ENCODE data around the gene MT4. TPM values are rescaled to one million over a fixed set of nuclear protein-coding genes. Genes with fewer than 3 reads are reported as not detected.

The MT4 gene
- total RNA-seq, 4 donors from 2014 or later, result not detected

DNA sequence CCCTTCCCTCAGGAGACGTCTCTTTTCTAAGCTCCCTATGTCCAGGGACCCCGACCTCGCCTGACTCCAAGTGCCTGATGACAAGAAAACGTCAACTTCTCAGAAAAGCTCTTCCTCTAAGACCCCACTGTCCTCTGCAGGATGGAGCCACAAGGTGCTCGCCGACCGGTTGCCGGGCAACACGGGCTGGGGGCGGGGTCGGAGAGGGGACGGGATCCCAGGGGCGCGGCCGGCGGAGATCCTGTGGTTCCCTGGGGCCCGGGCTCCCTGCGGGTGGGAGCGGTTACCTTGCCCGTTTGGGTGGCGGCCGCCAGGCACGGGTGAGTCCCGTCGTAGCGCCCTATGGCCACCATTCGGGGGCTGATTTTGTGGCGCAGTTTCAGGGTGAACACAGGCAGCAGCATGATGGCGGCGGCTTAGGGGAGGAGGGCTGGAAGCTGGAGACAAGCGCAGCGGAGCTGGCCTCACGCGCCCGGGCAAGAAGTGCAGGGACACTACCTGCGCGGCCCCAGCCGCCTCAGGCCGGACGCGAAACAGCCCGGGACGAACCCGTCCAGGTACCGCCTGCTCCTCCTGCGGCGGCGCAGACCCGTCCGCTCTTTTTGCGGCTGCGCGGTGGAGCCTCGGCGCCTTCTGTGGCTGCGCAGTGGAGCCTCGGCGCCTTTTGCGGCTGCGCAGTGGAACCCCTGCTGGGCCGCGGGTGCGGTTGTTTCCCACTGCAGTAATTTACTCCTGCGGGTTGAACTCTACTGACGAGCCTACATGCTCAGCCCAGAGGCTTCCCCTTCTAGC lies 45.2 kb upstream of the MT4 start, which contains the start of gene BBS2:
Gene BBS2, minus strand, starts transcription at position 566 of the 792 bp plus-strand sequence. Its CDS starts 162 bp downstream, at position 404.
- Histone ChIP-seq H3K27ac (peak within 1 kb of the TSS; percentile 87 to 96 (median 94)), H3K27me3 (no peaks in the 10 kb centered on the region), H3K36me3 (no peaks in the 10 kb centered on the region), H3K4me1 (peaks cover 20 to 56% (median 37%) of the 10 kb centered on the region in 3 donors), H3K4me3 (peak within 1 kb of the TSS; percentile 72 to 96 (median 92)), H3K9me3 (no peaks in the 10 kb centered on the region)
- intact Hi-C loops (cut with DNase I), result loop anchor here (10.0 kb wide), 1 partner anchor 185 kb away; no protein-coding TSS in a partner anchor
- 0% methylated on average over 10 to 14 of the region's 65 CpGs for WGBS, 2 donors
- TF ChIP-seq, protein P1, sequence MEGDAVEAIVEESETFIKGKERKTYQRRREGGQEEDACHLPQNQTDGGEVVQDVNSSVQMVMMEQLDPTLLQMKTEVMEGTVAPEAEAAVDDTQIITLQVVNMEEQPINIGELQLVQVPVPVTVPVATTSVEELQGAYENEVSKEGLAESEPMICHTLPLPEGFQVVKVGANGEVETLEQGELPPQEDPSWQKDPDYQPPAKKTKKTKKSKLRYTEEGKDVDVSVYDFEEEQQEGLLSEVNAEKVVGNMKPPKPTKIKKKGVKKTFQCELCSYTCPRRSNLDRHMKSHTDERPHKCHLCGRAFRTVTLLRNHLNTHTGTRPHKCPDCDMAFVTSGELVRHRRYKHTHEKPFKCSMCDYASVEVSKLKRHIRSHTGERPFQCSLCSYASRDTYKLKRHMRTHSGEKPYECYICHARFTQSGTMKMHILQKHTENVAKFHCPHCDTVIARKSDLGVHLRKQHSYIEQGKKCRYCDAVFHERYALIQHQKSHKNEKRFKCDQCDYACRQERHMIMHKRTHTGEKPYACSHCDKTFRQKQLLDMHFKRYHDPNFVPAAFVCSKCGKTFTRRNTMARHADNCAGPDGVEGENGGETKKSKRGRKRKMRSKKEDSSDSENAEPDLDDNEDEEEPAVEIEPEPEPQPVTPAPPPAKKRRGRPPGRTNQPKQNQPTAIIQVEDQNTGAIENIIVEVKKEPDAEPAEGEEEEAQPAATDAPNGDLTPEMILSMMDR (IDR thresholded peaks at IDR 0.05), result peak in 2 of 6 experiments; percentile 35 to 52
- peak in 3 of 4 donors; percentile 77 to 87 (median 82) for TF ChIP-seq POLR2A (IDR thresholded peaks at IDR 0.05)
- peak; percentile 30 for DNase-seq

DNA sequence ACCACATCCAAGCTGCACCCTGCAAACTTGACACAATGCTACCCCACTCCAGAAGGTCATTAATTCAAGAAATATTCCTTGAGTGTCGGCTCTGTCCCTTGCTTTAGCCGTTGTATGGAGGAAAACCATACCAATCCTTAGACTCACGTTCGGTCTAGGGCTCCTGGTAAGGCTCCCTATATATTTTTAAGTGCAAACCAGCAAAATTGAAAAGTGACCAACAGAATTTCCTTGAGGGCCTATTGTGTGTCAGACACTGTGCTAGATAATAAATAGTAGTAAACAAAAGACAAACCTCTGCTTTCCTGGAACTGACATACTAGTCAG lies 44.7 kb upstream of the MT4 start:
- DNase-seq, result no peak
- H3K4me1 ChIP-seq, result peaks cover 20 to 51% (median 35%) of the 10 kb centered on the region in 3 donors
- peak overlapping the region; percentile 72 to 96 (median 92) for H3K4me3 ChIP-seq
- H3K9me3 ChIP-seq, result no peaks in the 10 kb centered on the region
- H3K36me3 ChIP-seq, result no peaks in the 10 kb centered on the region
- no peaks in the 10 kb centered on the region for H3K27me3 ChIP-seq
- intact Hi-C loops (cut with DNase I), result no loop called here
- TF ChIP-seq POLR2A (IDR thresholded peaks at IDR 0.05), result no peak
- TF ChIP-seq, protein P1 (IDR thresholded peaks at IDR 0.05), result no peak
- H3K27ac ChIP-seq, result peak overlapping the region; percentile 87 to 96 (median 94)
- 5 to 9% methylated on average over 4 of the region's 4 CpGs for WGBS, 2 donors

DNA sequence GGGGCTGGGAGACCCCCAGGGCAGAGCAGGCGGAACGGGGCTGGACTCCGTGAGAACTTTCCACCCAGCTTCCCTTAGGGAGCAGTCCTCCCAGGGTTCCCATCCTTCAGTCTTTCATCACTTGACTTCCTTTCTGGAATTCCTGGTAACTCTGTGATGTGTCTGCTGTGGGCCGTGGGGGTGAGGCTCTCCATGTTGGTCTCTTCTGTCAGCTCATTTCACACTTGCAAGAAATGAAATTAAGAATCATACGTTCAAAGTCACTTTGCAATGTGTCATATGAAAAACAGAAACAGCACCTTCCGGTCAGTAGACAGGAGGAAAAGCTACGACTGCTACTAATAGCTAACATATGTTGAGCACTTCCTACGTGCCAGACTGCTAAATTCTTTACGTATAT lies 39.6 kb upstream of the MT4 start:
- TF ChIP-seq POLR2A (IDR thresholded peaks at IDR 0.05), result no peak
- TF ChIP-seq, protein P1 (IDR thresholded peaks at IDR 0.05), result no peak
- intact Hi-C loops (cut with DNase I), result no loop called here
- H3K27me3 ChIP-seq, result no peaks in the 10 kb centered on the region
- H3K4me1 ChIP-seq, result peaks cover 4 to 5% (median 4%) of the 10 kb centered on the region in 3 donors
- no peaks in the 10 kb centered on the region for H3K36me3 ChIP-seq
- H3K27ac ChIP-seq, result no peak overlapping the region
- DNase-seq, result no peak
- no peak overlapping the region for H3K4me3 ChIP-seq
- no peaks in the 10 kb centered on the region for H3K9me3 ChIP-seq
- 69 to 86% methylated on average over 4 to 8 of the region's 9 CpGs for WGBS, 2 donors

DNA sequence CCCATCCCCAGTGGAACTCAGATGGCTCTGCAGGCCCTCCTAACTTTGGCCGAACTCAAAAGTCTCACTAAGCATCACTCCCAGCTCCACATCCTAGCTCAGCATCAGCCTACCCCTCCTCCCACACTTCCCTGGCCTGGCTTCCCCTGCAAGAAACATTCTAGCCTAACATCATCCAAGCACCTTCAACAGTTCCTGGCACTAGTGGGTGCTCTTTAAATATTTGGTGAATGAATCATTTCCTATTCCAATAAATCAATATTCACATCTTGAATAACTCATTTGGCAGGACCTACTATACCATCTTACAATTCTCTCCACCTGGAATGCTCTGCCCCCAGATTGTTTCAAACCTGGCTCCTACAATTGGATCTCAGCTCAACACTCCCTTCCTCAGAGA lies 34.0 kb upstream of the MT4 start:
- Histone ChIP-seq H3K27ac (no peak overlapping the region), H3K4me3 (no peak overlapping the region), H3K36me3 (no peaks in the 10 kb centered on the region), H3K4me1 (peaks cover 0 to 3% (median 0%) of the 10 kb centered on the region in 3 donors), H3K27me3 (peaks cover 0 to 9% (median 0%) of the 10 kb centered on the region in 4 donors), H3K9me3 (no peaks in the 10 kb centered on the region)
- intact Hi-C loops (cut with DNase I), result no loop called here
- no peak for DNase-seq
- no peak for TF ChIP-seq POLR2A (IDR thresholded peaks at IDR 0.05)
- TF ChIP-seq, protein P1 (IDR thresholded peaks at IDR 0.05), result no peak
- WGBS, 2 donors, result 75 to 83% methylated on average over 1 of the region's 1 CpG

DNA sequence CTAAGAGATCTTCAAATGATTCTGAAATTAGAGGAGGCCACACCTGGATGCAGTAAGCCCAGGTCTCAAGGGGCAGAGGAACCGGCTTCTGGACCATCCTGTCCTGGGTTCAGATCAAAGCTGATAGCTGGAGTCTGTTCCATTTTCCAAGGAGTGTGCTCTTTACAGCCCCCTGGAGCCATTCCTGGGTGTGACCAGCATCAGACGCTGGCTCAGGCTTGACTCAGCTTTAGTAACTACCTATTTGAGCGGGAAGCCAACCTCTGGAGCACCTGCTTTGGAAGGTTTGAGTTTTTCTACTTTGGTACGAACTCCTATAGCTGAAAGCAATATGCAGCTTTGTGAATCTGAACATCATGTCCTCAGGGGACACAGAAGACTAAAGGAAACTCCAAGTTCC lies 32.2 kb upstream of the MT4 start:
- TF ChIP-seq POLR2A (IDR thresholded peaks at IDR 0.05), result no peak
- TF ChIP-seq, protein P1 (IDR thresholded peaks at IDR 0.05), result peak in 1 of 6 experiments; percentile 13
- DNase-seq, result no peak
- WGBS, 2 donors, result 12 to 57% methylated on average over 3 of the region's 4 CpGs
- Histone ChIP-seq H3K4me1 (peaks cover 0 to 3% (median 0%) of the 10 kb centered on the region in 3 donors), H3K9me3 (no peaks in the 10 kb centered on the region), H3K27me3 (peaks cover 0 to 9% (median 0%) of the 10 kb centered on the region in 4 donors), H3K27ac (no peak overlapping the region), H3K4me3 (no peak overlapping the region), H3K36me3 (no peaks in the 10 kb centered on the region)
- intact Hi-C loops (cut with DNase I), result no loop called here

Measured in esophagus squamous epithelium (tissue), 5 donors.